ENCODE data around the gene ALPI.

The ALPI gene

DNA sequence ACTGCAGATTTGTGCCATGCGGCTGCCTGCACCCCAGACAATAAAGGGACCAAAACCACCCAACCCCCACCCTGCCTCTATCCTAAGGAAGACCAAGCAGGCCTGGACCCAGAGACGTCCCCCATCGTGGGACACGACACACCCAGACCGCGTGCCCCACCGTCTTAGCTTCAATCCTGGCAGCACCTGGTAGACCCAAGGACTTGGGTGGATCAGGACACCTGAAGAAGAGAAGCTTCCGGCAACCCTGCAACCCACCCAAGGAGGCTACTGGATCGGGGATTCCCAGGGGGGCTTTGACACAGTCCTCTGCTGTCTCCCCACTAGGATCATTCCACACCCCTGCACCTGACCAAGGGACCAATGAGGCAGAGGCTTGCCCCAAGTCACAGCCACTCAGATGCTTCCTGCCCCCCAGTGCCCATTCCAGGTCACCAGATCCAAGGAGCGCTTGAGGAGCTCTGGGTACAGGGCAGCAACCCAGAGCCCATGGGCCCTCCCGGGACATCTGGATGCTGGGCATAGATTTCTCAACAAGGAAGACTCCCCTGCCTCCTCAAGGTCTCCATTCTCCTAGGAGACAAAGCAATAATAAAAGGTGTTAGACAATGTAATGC, 3.6 kb downstream of the ALPI start:
- no peaks in the 10 kb centered on the region for H3K9me3 ChIP-seq (ENCODE audit: control insufficient read depth in 5 of 5, low read length in 5 of 5)
- H3K36me3 ChIP-seq (ENCODE audit: control insufficient read depth in 5 of 5, insufficient read depth in 5 of 5, low read length in 5 of 5) = no peaks in the 10 kb centered on the region
- H3K9ac ChIP-seq (ENCODE audit: low read length in 5 of 5) = no peak overlapping the region
- no peak overlapping the region for H3K27ac ChIP-seq (ENCODE audit: low read depth, low read length)
- peaks cover 25 to 48% (median 29%) of the 10 kb centered on the region in 5 donors for H3K27me3 ChIP-seq (ENCODE audit: control insufficient read depth in 5 of 5, insufficient read depth in 4 of 5, low read length in 5 of 5)
- H3K4me3 ChIP-seq (ENCODE audit: low read depth in 1 of 5, low read length in 5 of 5) = no peak overlapping the region
- H3K4me1 ChIP-seq (ENCODE audit: control insufficient read depth in 5 of 5, insufficient read depth in 5 of 5, low read length in 5 of 5) = no peaks in the 10 kb centered on the region

GRCh38 chr2:232460171-232460570, 4.2 kb downstream of the ALPI start:
- Histone ChIP-seq H3K36me3 (ENCODE audit: control insufficient read depth in 5 of 5, insufficient read depth in 5 of 5, low read length in 5 of 5) (no peaks in the 10 kb centered on the region), H3K4me1 (ENCODE audit: control insufficient read depth in 5 of 5, insufficient read depth in 5 of 5, low read length in 5 of 5) (no peaks in the 10 kb centered on the region), H3K9ac (ENCODE audit: low read length in 5 of 5) (no peak overlapping the region), H3K27ac (ENCODE audit: low read depth, low read length) (no peak overlapping the region), H3K27me3 (ENCODE audit: control insufficient read depth in 5 of 5, insufficient read depth in 4 of 5, low read length in 5 of 5) (peaks cover 25 to 48% (median 32%) of the 10 kb centered on the region in 5 donors), H3K4me3 (ENCODE audit: low read depth in 1 of 5, low read length in 5 of 5) (no peak overlapping the region), H3K9me3 (ENCODE audit: control insufficient read depth in 5 of 5, low read length in 5 of 5) (no peaks in the 10 kb centered on the region)

DNA sequence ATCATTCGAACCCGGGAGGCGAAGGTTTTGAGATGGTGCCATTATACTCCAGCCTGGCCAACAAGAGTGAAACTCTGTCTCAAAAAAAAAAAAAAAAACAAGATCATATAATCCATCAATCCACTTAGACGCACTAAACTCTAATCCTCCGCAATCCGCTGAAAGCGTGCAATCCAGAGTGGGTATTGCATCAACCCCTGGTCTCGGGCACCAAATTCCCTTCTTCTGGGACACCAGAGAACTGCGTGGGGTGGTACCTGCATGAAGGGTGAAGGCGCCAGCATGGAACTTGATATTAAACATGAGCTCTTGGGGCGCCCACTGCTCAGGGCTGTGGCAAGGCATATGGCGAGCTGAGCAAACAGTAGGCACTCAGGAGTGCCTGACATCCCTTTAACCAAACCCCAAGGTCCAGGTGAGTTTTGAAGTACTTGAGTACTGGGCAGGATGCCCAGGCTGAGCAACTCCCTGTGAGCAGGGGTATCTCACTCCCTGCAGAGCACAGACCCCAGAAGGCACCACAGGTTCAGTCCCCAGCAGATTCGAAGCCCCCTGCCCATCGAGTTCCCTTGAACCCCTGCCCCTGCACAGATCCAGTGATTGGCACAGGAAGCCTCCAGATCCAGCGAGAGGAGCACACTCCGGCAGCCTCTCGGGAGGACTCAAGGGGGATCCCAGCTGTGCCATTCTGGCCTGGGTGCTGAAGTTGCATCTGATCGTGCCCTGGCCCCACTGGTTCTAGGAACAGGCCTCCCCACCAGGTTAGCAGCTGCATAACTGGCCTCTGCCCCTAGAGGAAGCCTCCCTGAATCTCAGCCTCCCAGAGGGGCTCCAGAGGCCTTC, 8.0 kb downstream of the ALPI start:
- Histone ChIP-seq H3K9ac (ENCODE audit: low read length in 5 of 5) (no peak overlapping the region), H3K27me3 (ENCODE audit: control insufficient read depth in 5 of 5, insufficient read depth in 4 of 5, low read length in 5 of 5) (peaks cover 6 to 15% (median 10%) of the 10 kb centered on the region in 5 donors), H3K27ac (ENCODE audit: low read depth, low read length) (no peak overlapping the region), H3K9me3 (ENCODE audit: control insufficient read depth in 5 of 5, low read length in 5 of 5) (no peaks in the 10 kb centered on the region), H3K36me3 (ENCODE audit: control insufficient read depth in 5 of 5, insufficient read depth in 5 of 5, low read length in 5 of 5) (no peaks in the 10 kb centered on the region), H3K4me3 (ENCODE audit: low read depth in 1 of 5, low read length in 5 of 5) (no peak overlapping the region), H3K4me1 (ENCODE audit: control insufficient read depth in 5 of 5, insufficient read depth in 5 of 5, low read length in 5 of 5) (no peaks in the 10 kb centered on the region)

DNA sequence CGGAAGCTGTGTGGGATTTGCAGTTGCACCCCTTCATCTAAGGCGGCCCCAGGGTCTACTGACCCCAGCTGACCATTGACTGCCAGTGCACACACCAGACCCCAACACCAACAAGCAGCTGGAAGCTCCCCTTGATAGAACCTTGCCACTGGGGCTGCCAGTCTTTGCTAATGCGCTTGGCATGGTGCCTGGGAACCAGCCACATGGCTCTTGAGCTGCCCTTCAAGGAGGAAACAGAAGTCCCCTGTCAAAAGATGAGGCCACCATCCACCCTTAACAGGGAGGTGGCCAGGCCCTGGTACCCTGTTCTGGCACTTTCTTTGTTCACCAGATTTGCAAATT, 8.6 kb downstream of the ALPI start:
- no peak overlapping the region for H3K4me3 ChIP-seq (ENCODE audit: low read depth in 1 of 5, low read length in 5 of 5)
- peaks cover under 1 to 9% (median 4%) of the 10 kb centered on the region in 5 donors for H3K27me3 ChIP-seq (ENCODE audit: control insufficient read depth in 5 of 5, insufficient read depth in 4 of 5, low read length in 5 of 5)
- no peak overlapping the region for H3K9ac ChIP-seq (ENCODE audit: low read length in 5 of 5)
- H3K36me3 ChIP-seq (ENCODE audit: control insufficient read depth in 5 of 5, insufficient read depth in 5 of 5, low read length in 5 of 5) = no peaks in the 10 kb centered on the region
- no peaks in the 10 kb centered on the region for H3K4me1 ChIP-seq (ENCODE audit: control insufficient read depth in 5 of 5, insufficient read depth in 5 of 5, low read length in 5 of 5)
- H3K27ac ChIP-seq (ENCODE audit: low read depth, low read length) = no peak overlapping the region
- no peaks in the 10 kb centered on the region for H3K9me3 ChIP-seq (ENCODE audit: control insufficient read depth in 5 of 5, low read length in 5 of 5)

GRCh38 chr2:232465061-232465460, 9.1 kb downstream of the ALPI start:
- no peaks in the 10 kb centered on the region for H3K36me3 ChIP-seq (ENCODE audit: control insufficient read depth in 5 of 5, insufficient read depth in 5 of 5, low read length in 5 of 5)
- no peak overlapping the region for H3K9ac ChIP-seq (ENCODE audit: low read length in 5 of 5)
- no peak overlapping the region for H3K27ac ChIP-seq (ENCODE audit: low read depth, low read length)
- peaks cover 0 to 12% (median under 1%) of the 10 kb centered on the region in 5 donors for H3K27me3 ChIP-seq (ENCODE audit: control insufficient read depth in 5 of 5, insufficient read depth in 4 of 5, low read length in 5 of 5)
- no peaks in the 10 kb centered on the region for H3K4me1 ChIP-seq (ENCODE audit: control insufficient read depth in 5 of 5, insufficient read depth in 5 of 5, low read length in 5 of 5)
- no peak overlapping the region for H3K4me3 ChIP-seq (ENCODE audit: low read depth in 1 of 5, low read length in 5 of 5)
- H3K9me3 ChIP-seq (ENCODE audit: control insufficient read depth in 5 of 5, low read length in 5 of 5) = no peaks in the 10 kb centered on the region

- peaks cover 0 to 10% (median 3%) of the 10 kb centered on the region in 5 donors for H3K27me3 ChIP-seq (ENCODE audit: control insufficient read depth in 5 of 5, insufficient read depth in 4 of 5, low read length in 5 of 5)
- no peak overlapping the region for H3K4me3 ChIP-seq (ENCODE audit: low read depth in 1 of 5, low read length in 5 of 5)
- H3K4me1 ChIP-seq (ENCODE audit: control insufficient read depth in 5 of 5, insufficient read depth in 5 of 5, low read length in 5 of 5) = no peaks in the 10 kb centered on the region
- H3K27ac ChIP-seq (ENCODE audit: low read depth, low read length) = no peak overlapping the region
- no peak overlapping the region for H3K9ac ChIP-seq (ENCODE audit: low read length in 5 of 5)
- peaks cover 0 to under 1% (median 0%) of the 10 kb centered on the region in 5 donors for H3K9me3 ChIP-seq (ENCODE audit: control insufficient read depth in 5 of 5, low read length in 5 of 5)
- no peaks in the 10 kb centered on the region for H3K36me3 ChIP-seq (ENCODE audit: control insufficient read depth in 5 of 5, insufficient read depth in 5 of 5, low read length in 5 of 5)
Observed at GRCh38 chr2:232466221-232466620, 10.3 kb downstream of the ALPI start.

DNA sequence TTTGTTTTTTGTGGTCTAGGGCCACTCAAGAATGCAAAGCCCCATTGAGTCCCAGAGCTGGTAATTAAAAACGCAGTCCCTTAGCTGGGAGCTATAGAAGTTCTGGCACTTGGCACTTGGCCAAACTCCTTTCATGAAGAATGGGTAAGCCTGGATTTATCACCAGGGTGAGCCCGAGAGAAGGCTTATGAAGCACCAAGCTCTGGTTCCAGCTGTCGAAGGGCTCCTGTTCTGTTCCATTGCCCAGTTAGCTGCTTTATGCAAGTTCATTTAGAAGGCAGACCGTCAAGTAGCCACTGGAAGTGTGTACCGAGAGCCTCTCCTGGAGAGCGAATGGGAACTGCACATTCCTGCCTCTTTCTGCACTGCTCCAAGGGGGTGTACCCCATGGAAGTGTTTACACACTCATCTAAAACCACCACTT, 17.5 kb downstream of the ALPI start:
- H3K27me3 ChIP-seq (ENCODE audit: control insufficient read depth in 5 of 5, insufficient read depth in 4 of 5, low read length in 5 of 5) = peaks cover 19 to 37% (median 24%) of the 10 kb centered on the region in 5 donors
- no peak overlapping the region for H3K27ac ChIP-seq (ENCODE audit: low read depth, low read length)
- H3K9ac ChIP-seq (ENCODE audit: low read length in 5 of 5) = no peak overlapping the region
- no peaks in the 10 kb centered on the region for H3K4me1 ChIP-seq (ENCODE audit: control insufficient read depth in 5 of 5, insufficient read depth in 5 of 5, low read length in 5 of 5)
- H3K4me3 ChIP-seq (ENCODE audit: low read depth in 1 of 5, low read length in 5 of 5) = no peak overlapping the region
- H3K36me3 ChIP-seq (ENCODE audit: control insufficient read depth in 5 of 5, insufficient read depth in 5 of 5, low read length in 5 of 5) = no peaks in the 10 kb centered on the region
- peaks cover 0 to 13% (median 2%) of the 10 kb centered on the region in 5 donors for H3K9me3 ChIP-seq (ENCODE audit: control insufficient read depth in 5 of 5, low read length in 5 of 5)

- Histone ChIP-seq H3K4me3 (ENCODE audit: low read depth in 1 of 5, low read length in 5 of 5) (no peak overlapping the region), H3K27ac (ENCODE audit: low read depth, low read length) (no peak overlapping the region), H3K36me3 (ENCODE audit: control insufficient read depth in 5 of 5, insufficient read depth in 5 of 5, low read length in 5 of 5) (no peaks in the 10 kb centered on the region), H3K27me3 (ENCODE audit: control insufficient read depth in 5 of 5, insufficient read depth in 4 of 5, low read length in 5 of 5) (peaks cover 24 to 37% (median 34%) of the 10 kb centered on the region in 5 donors), H3K9me3 (ENCODE audit: control insufficient read depth in 5 of 5, low read length in 5 of 5) (peaks cover 0 to 13% (median 2%) of the 10 kb centered on the region in 5 donors), H3K9ac (ENCODE audit: low read length in 5 of 5) (no peak overlapping the region), H3K4me1 (ENCODE audit: control insufficient read depth in 5 of 5, insufficient read depth in 5 of 5, low read length in 5 of 5) (no peaks in the 10 kb centered on the region)
Observed at GRCh38 chr2:232476045-232476444, 20.1 kb downstream of the ALPI start.

GRCh38 chr2:232476791-232477190, 20.8 kb downstream of the ALPI start:
- Histone ChIP-seq H3K27ac (ENCODE audit: low read depth, low read length) (no peak overlapping the region), H3K9me3 (ENCODE audit: control insufficient read depth in 5 of 5, low read length in 5 of 5) (peaks cover 0 to 10% (median 2%) of the 10 kb centered on the region in 5 donors), H3K9ac (ENCODE audit: low read length in 5 of 5) (no peak overlapping the region), H3K27me3 (ENCODE audit: control insufficient read depth in 5 of 5, insufficient read depth in 4 of 5, low read length in 5 of 5) (peaks cover 24 to 39% (median 34%) of the 10 kb centered on the region in 5 donors), H3K4me3 (ENCODE audit: low read depth in 1 of 5, low read length in 5 of 5) (no peak overlapping the region), H3K4me1 (ENCODE audit: control insufficient read depth in 5 of 5, insufficient read depth in 5 of 5, low read length in 5 of 5) (no peaks in the 10 kb centered on the region), H3K36me3 (ENCODE audit: control insufficient read depth in 5 of 5, insufficient read depth in 5 of 5, low read length in 5 of 5) (no peaks in the 10 kb centered on the region)

DNA sequence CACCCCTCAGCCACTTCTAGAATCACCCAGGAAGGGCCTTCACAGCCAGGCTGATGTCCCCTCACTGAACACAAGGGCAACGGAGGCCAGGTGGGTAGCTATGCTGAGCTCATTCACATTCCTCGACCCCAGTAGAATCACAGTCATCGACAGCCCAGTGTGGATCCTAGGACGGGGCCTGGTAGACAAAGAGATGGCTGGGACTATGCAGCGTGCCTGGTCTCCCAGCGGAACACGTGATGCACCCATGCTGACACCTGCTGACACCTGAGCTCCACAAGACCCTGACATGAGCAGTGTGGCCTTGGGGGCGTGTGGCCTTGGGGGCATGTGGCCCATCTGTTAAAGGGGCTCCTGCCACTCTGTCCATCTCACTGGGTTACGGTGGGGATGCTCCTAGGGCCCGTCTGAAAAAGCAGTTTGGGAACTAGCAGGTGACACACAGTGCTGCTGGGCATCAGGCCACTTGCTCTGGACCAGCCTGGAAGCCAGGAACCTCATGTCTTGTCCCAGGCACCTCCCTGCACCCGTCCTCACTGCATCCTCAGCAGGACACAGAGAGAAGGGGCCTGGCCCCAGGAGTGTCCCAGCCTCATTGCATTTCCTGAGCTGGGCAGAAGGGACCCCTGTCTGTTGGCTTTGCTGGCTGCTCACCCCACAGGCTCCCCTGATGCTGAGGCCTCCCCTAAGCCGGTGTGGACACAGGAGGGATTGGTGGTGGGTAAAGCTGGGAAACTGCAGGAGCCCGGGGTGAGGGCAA, 22.0 kb downstream of the ALPI start:
- Histone ChIP-seq H3K36me3 (ENCODE audit: control insufficient read depth in 5 of 5, insufficient read depth in 5 of 5, low read length in 5 of 5) (no peaks in the 10 kb centered on the region), H3K4me1 (ENCODE audit: control insufficient read depth in 5 of 5, insufficient read depth in 5 of 5, low read length in 5 of 5) (no peaks in the 10 kb centered on the region), H3K9ac (ENCODE audit: low read length in 5 of 5) (no peak overlapping the region), H3K27ac (ENCODE audit: low read depth, low read length) (no peak overlapping the region), H3K27me3 (ENCODE audit: control insufficient read depth in 5 of 5, insufficient read depth in 4 of 5, low read length in 5 of 5) (peaks cover 24 to 51% (median 40%) of the 10 kb centered on the region in 5 donors), H3K9me3 (ENCODE audit: control insufficient read depth in 5 of 5, low read length in 5 of 5) (peaks cover 0 to under 1% (median 0%) of the 10 kb centered on the region in 5 donors), H3K4me3 (ENCODE audit: low read depth in 1 of 5, low read length in 5 of 5) (no peak overlapping the region)
